Suprapubic skin (tissue), 3 donors: ENCODE measurements around the gene CDH8.

Experiments used
- EP300 ChIP-seq: sonication (generic); formaldehyde crosslinking; IDR thresholded peaks from one replicate; pipeline ENCODE4 v1.6.1; 2017; ENCODE audit warnings: antibody characterized with exemption
- POLR2A ChIP-seq, 2 donors: fragments of 450-650 bp; IDR thresholded peaks; one replicate each; pipeline ENCODE4 v1.6.1; 2017; ENCODE audit warnings: antibody characterized with exemption in 2 of 2, mild to moderate bottlenecking in 2 of 2, moderate library complexity in 2 of 2
- TF ChIP-seq, protein P1 (sequence below), 2 donors: fragments of 200-600 bp in 1 of 2; fragments of 450-650 bp in 1 of 2; sonication (generic) in 1 of 2; IDR thresholded peaks; one replicate each; pipeline ENCODE4 v1.5.1; 2016 to 2019; ENCODE audit warnings: antibody characterized with exemption in 2 of 2, mild to moderate bottlenecking in 1 of 2, moderate library complexity in 1 of 2

DNA sequence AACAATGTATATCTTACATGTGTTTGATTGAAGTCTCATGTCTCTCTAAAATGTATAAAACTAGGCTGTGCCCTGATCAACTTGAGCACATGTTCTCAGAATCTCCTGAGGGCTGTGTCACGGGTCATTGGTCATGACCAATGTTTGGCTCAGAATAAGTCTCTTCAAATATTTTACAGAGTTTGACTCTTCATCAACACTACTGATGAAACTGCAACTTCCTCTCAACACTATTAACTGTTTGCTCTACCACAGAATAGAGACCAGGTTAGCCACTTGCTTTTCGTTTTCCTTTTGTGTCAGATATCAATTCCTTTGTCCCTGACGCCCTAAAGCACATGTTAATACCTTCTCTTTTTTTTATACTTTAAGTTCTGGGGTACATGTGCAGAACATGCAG lies 358.1 kb downstream of the CDH8 start:
- TF ChIP-seq, protein P1, sequence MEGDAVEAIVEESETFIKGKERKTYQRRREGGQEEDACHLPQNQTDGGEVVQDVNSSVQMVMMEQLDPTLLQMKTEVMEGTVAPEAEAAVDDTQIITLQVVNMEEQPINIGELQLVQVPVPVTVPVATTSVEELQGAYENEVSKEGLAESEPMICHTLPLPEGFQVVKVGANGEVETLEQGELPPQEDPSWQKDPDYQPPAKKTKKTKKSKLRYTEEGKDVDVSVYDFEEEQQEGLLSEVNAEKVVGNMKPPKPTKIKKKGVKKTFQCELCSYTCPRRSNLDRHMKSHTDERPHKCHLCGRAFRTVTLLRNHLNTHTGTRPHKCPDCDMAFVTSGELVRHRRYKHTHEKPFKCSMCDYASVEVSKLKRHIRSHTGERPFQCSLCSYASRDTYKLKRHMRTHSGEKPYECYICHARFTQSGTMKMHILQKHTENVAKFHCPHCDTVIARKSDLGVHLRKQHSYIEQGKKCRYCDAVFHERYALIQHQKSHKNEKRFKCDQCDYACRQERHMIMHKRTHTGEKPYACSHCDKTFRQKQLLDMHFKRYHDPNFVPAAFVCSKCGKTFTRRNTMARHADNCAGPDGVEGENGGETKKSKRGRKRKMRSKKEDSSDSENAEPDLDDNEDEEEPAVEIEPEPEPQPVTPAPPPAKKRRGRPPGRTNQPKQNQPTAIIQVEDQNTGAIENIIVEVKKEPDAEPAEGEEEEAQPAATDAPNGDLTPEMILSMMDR (IDR thresholded peaks at IDR 0.05), result no peak
- TF ChIP-seq EP300, result no peak
- no peak for TF ChIP-seq POLR2A (IDR thresholded peaks at IDR 0.05)
